ENCODE measurements around the gene SYNE4. TPM values are rescaled to one million over a fixed set of nuclear protein-coding genes. Genes with fewer than 3 reads are reported as not detected.

Gene SYNE4
- total RNA-seq, 4 donors from 2014 or later: 0.89 to 5.8 (median 1.8) TPM; not detected in 1

- no peak for TF ChIP-seq POLR2A (IDR thresholded peaks at IDR 0.05)
- TF ChIP-seq, protein P1, sequence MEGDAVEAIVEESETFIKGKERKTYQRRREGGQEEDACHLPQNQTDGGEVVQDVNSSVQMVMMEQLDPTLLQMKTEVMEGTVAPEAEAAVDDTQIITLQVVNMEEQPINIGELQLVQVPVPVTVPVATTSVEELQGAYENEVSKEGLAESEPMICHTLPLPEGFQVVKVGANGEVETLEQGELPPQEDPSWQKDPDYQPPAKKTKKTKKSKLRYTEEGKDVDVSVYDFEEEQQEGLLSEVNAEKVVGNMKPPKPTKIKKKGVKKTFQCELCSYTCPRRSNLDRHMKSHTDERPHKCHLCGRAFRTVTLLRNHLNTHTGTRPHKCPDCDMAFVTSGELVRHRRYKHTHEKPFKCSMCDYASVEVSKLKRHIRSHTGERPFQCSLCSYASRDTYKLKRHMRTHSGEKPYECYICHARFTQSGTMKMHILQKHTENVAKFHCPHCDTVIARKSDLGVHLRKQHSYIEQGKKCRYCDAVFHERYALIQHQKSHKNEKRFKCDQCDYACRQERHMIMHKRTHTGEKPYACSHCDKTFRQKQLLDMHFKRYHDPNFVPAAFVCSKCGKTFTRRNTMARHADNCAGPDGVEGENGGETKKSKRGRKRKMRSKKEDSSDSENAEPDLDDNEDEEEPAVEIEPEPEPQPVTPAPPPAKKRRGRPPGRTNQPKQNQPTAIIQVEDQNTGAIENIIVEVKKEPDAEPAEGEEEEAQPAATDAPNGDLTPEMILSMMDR (IDR thresholded peaks at IDR 0.05): no peak
- 95 to 96% methylated on average over 6 of the region's 6 CpGs for WGBS, 2 donors
- no peak for DNase-seq (ENCODE audit: low spot score in 2 of 2)
- H3K4me3 ChIP-seq (ENCODE audit: low read depth, poor library complexity, severe bottlenecking): no peak overlapping the region
- intact Hi-C loops (cut with DNase I; ENCODE audit: low total_unique reads): no loop called here
Observed at GRCh38 chr19:36027696-36028095, 19.1 kb upstream of the SYNE4 start.

DNA sequence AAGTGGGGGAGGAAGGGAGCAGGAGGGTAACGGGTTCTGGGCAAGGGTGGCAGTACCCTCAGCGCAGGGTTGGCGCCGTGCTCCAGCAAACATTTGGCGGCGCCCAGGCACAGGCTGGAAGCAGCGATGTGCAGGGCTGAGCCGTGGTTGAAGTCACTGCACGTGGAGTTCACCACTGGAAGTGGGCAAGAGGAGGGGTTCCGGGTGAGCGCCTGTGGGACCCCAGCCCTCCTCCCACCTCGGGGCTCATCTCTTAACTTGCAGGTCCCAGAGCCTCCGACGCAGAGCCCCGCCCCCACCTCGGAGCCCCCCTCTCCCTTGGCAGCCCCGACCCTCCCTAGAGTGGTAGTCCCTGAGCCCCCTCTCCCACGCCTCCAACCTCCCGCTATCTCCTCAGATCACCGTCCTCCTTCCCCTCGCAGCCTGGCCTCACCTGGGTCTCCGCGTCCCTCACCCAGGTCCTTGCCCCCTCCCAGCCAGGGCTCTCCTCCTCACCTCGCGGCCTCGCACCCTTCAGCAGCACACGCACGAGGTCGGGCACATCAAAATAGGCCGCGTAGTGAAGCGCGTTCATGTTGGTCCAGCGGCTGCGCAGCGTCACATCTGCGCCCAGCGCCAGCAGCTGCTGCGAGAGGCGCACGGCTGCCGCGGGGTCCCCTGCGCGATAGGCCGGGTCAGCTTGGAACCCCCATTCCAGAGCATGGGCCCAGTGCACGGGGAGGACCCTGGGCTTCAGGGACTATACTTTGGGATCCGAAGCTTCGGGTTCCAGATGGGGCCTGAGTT lies 17.7 kb upstream of the SYNE4 start:
- intact Hi-C loops (cut with DNase I; ENCODE audit: low total_unique reads): no loop called here
- no peak overlapping the region for H3K4me3 ChIP-seq (ENCODE audit: low read depth, poor library complexity, severe bottlenecking)
- DNase-seq (ENCODE audit: low spot score in 2 of 2): no peak
- 96% methylated on average over 49 of the region's 49 CpGs for WGBS, 2 donors
- TF ChIP-seq, protein P1 (IDR thresholded peaks at IDR 0.05): no peak
- TF ChIP-seq POLR2A (IDR thresholded peaks at IDR 0.05): no peak

DNA sequence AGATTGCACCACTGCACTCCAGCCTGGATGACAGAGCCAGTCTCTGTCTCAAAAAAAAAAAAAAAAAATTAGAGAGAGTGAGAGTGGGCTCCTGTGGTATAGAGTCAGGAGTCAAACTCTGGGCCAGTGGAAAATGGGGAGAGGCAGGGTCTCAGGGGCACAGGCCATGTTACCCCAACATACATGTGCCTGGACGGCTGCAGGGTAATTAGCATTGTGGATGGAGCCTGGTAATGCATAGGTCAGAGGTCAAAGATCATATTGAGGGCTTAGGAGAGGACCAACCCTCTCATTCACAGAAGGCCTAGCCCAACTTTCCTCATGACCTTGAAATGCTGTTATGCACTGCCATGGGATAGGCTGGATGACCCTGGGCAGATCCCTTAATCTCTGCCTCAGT lies 16.9 kb upstream of the SYNE4 start:
- 78 to 95% methylated on average over 1 of the region's 1 CpG for WGBS, 2 donors
- TF ChIP-seq POLR2A (IDR thresholded peaks at IDR 0.05): no peak
- TF ChIP-seq, protein P1 (IDR thresholded peaks at IDR 0.05): no peak
- no peak overlapping the region for H3K4me3 ChIP-seq (ENCODE audit: low read depth, poor library complexity, severe bottlenecking)
- DNase-seq (ENCODE audit: low spot score in 2 of 2): no peak
- intact Hi-C loops (cut with DNase I; ENCODE audit: low total_unique reads): no loop called here

GRCh38 chr19:36023432-36023831 lies 14.8 kb upstream of the SYNE4 start:
- 96 to 97% methylated on average over 5 of the region's 5 CpGs for WGBS, 2 donors
- no peak overlapping the region for H3K4me3 ChIP-seq (ENCODE audit: low read depth, poor library complexity, severe bottlenecking)
- intact Hi-C loops (cut with DNase I; ENCODE audit: low total_unique reads): no loop called here
- TF ChIP-seq, protein P1 (IDR thresholded peaks at IDR 0.05): no peak
- TF ChIP-seq POLR2A (IDR thresholded peaks at IDR 0.05): no peak
- DNase-seq (ENCODE audit: low spot score in 2 of 2): no peak

- TF ChIP-seq, protein P1 (IDR thresholded peaks at IDR 0.05): no peak
- TF ChIP-seq POLR2A (IDR thresholded peaks at IDR 0.05): no peak
- H3K4me3 ChIP-seq (ENCODE audit: low read depth, poor library complexity, severe bottlenecking): no peak overlapping the region
- WGBS, 2 donors: 93 to 94% methylated on average over 22 of the region's 22 CpGs
- DNase-seq (ENCODE audit: low spot score in 2 of 2): no peak
- intact Hi-C loops (cut with DNase I; ENCODE audit: low total_unique reads): no loop called here
Observed at GRCh38 chr19:36019061-36019670, 10.6 kb upstream of the SYNE4 start.
